Spleen (tissue), 11 donors: ENCODE measurements around the gene VEGFB. TPM values are rescaled to one million over a fixed set of nuclear protein-coding genes. Genes with fewer than 3 reads are reported as not detected.

ENCODE experiments used
- DNase-seq: peaks from one replicate; pipeline ENCODE4 v3.0.0-alpha.2; 2020
- H3K27ac ChIP-seq, 8 donors: fragments of 200-600 bp; sonication (generic) in 7 of 8; 1 replicate in 4 of 8; 2 replicates in 4 of 8; pipeline versions ENCODE4 v1.5.0 to v1.8.0; 2016 to 2021; ENCODE audit warnings: inconsistent platforms in 4 of 8, mild to moderate bottlenecking in 4 of 8, moderate library complexity in 1 of 8
- H3K27me3 ChIP-seq, 7 donors: fragments of 200-600 bp; sonication (generic) in 6 of 7; replicated peaks in 1 of 7; 1 replicate in 4 of 7; 2 replicates in 3 of 7; pipeline versions ENCODE4 v1.5.0 to v1.8.0; 2016 to 2021; ENCODE audit warnings: inconsistent platforms in 3 of 7, mild to moderate bottlenecking in 1 of 7
- H3K36me3 ChIP-seq, 6 donors: fragments of 200-600 bp; sonication (generic) in 5 of 6; 1 replicate in 4 of 6; 2 replicates in 2 of 6; pipeline versions ENCODE4 v1.5.0 to v1.8.0; 2016 to 2021; ENCODE audit warnings: inconsistent platforms in 2 of 6
- H3K4me1 ChIP-seq, 6 donors: fragments of 200-600 bp; sonication (generic) in 5 of 6; 1 replicate in 3 of 6; 2 replicates in 3 of 6; pipeline versions ENCODE4 v1.5.0 to v1.8.0; 2016 to 2021; ENCODE audit warnings: inconsistent platforms in 3 of 6
- H3K4me3 ChIP-seq, 8 donors: fragments of 200-600 bp; sonication (generic) in 7 of 8; 1 replicate in 4 of 8; 2 replicates in 4 of 8; pipeline versions ENCODE4 v1.5.0 to v1.8.0; 2016 to 2021; ENCODE audit warnings: inconsistent platforms in 4 of 8, mild to moderate bottlenecking in 4 of 8, moderate library complexity in 2 of 8
- H3K9me3 ChIP-seq, 8 donors: fragments of 200-600 bp; sonication (generic) in 7 of 8; 1 replicate in 4 of 8; 2 replicates in 4 of 8; pipeline versions ENCODE4 v1.5.0 to v1.8.0; 2016 to 2021; ENCODE audit warnings: inconsistent platforms in 4 of 8
- CTCF ChIP-seq, 11 experiments: fragments of 200-600 bp in 7 of 11; fragments of 450-650 bp in 4 of 11; sonication (generic) in 4 of 11; IDR thresholded peaks in 8 of 11; conservative IDR thresholded peaks in 3 of 11; 1 replicate in 7 of 11; 2 replicates in 4 of 11; pipeline versions ENCODE4 v1.4.0 to v1.8.0; 2016 to 2021; ENCODE audit warnings: antibody characterized with exemption in 11 of 11, inconsistent platforms in 4 of 11, mild to moderate bottlenecking in 1 of 11
- POLR2A ChIP-seq, 3 donors: fragments of 450-650 bp; IDR thresholded peaks; one replicate each; pipeline ENCODE4 v1.5.1; 2017; ENCODE audit warnings: antibody characterized with exemption in 3 of 3, mild to moderate bottlenecking in 1 of 3
- POLR2AphosphoS5 ChIP-seq, 3 donors: sonication (generic); formaldehyde crosslinking; IDR thresholded peaks; one replicate each; pipeline ENCODE4 v1.5.1; 2017; ENCODE audit warnings: antibody characterized with exemption in 3 of 3
- WGBS, 5 donors: extraction: QIAGEN DNeasy Blood & Tissue Kit in 3 of 5; methylation state at CpG; one replicate each; pipeline versions ENCODE4 v1.1.5 to v1.1.7; 2013 to 2018; 5-methylcytosine and 5-hydroxymethylcytosine counted together
- intact Hi-C: fragments of 100-400 bp; cut with DNase I; formaldehyde crosslinking; loops from one replicate; pipeline ENCODE4 v1.15.0; 2023; ENCODE audit warnings: low total_unique reads
- polyA plus RNA-seq, 3 donors: library from polyadenylated mRNA; stranded (reverse); fragments of 200-250 nt; gene quantifications; one replicate each; pipeline ENCODE4 v1.2.1, GENCODE V29; 2013
- total RNA-seq, 7 donors: library from RNA; depleted of rRNA in 3 of 7; stranded (reverse); fragments of >200 nt in 3 of 7; fragmentation: NEBNext Ultra II Directional in 4 of 7; extraction: Animal tissue kit (Norgen Biotek cat#: 25700) in 4 of 7; gene quantifications; one replicate each; pipeline versions ENCODE4 v1.1.0 to v1.2.1, GENCODE V29; 2016 to 2021
- donor health status: healthy with polysubstance abuse.
- donor health status: DM: no; HTN: no; CAD: no; lungs with moderate emphysema.
- donor health status: DM: no; HTN: no; CAD: no.
- donor health status: Bipolar disorder and iron deficiency.
- donor health status: healthy.
- donor health status: DM: no; HTN: no; CAD: no.
- donor health status: DM: yes; HTN: yes; CAD: no.

Gene VEGFB
- total and polyA plus RNA-seq, 10 donors: 38.3 to 103 (median 84.4) TPM

GRCh38 chr11:64251016-64251752 is 16.8 kb downstream of the VEGFB start, which contains the start of gene PLCB3:
TSS of gene PLCB3 (plus strand) at chr11:64251530. CDS start at chr11:64251650, 120 bp downstream.
- Histone ChIP-seq H3K9me3 (no peaks in the 10 kb centered on the region), H3K4me3 (peak within 1 kb of the TSS; percentile 62 to 96 (median 80)), H3K4me1 (peaks cover 9 to 77% (median 50%) of the 10 kb centered on the region in 6 donors), H3K27ac (peak within 1 kb of the TSS in 6 of 8 donors; percentile 64 to 85 (median 78)), H3K27me3 (no peaks in the 10 kb centered on the region), H3K36me3 (peaks cover 0 to 21% (median 11%) of the 10 kb centered on the region in 6 donors)
- 0 to 1% (median 1%) methylated on average over 9 to 75 of the region's 75 CpGs for WGBS, 5 donors
- DNase-seq: peak; percentile 92
- TF ChIP-seq POLR2A (IDR thresholded peaks at IDR 0.05) (no peak), CTCF (IDR thresholded peaks at IDR 0.05 in 8 of 11, conservative IDR thresholded peaks at IDR 0.05 in 3 of 11) (peak; percentile 76 to 97 (median 90)), POLR2AphosphoS5 (IDR thresholded peaks at IDR 0.05) (peak; percentile 13 to 67 (median 62))
- intact Hi-C loops: no loop called here

DNA sequence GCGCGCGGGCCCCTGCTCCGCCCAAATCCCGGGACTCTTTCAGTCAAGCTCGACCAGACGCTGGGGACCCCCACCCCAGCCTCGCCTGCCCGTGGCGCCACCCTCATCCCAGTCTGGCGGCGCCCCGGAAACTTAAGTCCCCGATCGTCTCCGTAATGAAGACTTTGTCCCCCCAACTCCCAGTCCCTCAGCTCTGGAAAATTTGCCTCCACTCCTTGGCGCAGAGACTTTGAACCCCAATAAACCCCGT is 17.3 kb downstream of the VEGFB start:
- TF ChIP-seq CTCF (IDR thresholded peaks at IDR 0.05 in 8 of 11, conservative IDR thresholded peaks at IDR 0.05 in 3 of 11) (no peak), POLR2AphosphoS5 (IDR thresholded peaks at IDR 0.05) (no peak), POLR2A (IDR thresholded peaks at IDR 0.05) (no peak)
- Histone ChIP-seq H3K36me3 (peaks cover 0 to 26% (median 16%) of the 10 kb centered on the region in 6 donors), H3K9me3 (no peaks in the 10 kb centered on the region), H3K4me3 (peak overlapping the region; percentile 62 to 96 (median 80)), H3K27ac (peak overlapping the region in 6 of 8 donors; percentile 64 to 85 (median 78)), H3K27me3 (no peaks in the 10 kb centered on the region), H3K4me1 (peaks cover 9 to 75% (median 50%) of the 10 kb centered on the region in 6 donors)
- no peak for DNase-seq
- WGBS, 5 donors: 0 to 4% (median 2%) methylated on average over 13 to 18 of the region's 18 CpGs
- intact Hi-C loops: no loop called here

- Histone ChIP-seq H3K36me3 (peaks cover 0 to 32% (median 19%) of the 10 kb centered on the region in 6 donors), H3K4me3 (peak overlapping the region; percentile 62 to 96 (median 80)), H3K9me3 (no peaks in the 10 kb centered on the region), H3K27ac (peak overlapping the region in 5 of 8 donors; percentile 64 to 85 (median 82)), H3K27me3 (no peaks in the 10 kb centered on the region), H3K4me1 (peaks cover 9 to 71% (median 45%) of the 10 kb centered on the region in 6 donors)
- no peak for DNase-seq
- TF ChIP-seq CTCF (IDR thresholded peaks at IDR 0.05 in 8 of 11, conservative IDR thresholded peaks at IDR 0.05 in 3 of 11): peak in 5 of 11 experiments; percentile 23 to 45 (median 34)
- TF ChIP-seq POLR2A (IDR thresholded peaks at IDR 0.05): no peak
- TF ChIP-seq POLR2AphosphoS5 (IDR thresholded peaks at IDR 0.05): peak in 1 of 3 donors; percentile 19
- WGBS, 5 donors: 5 to 6% (median 6%) methylated on average over 23 of the region's 23 CpGs
- intact Hi-C loops: no loop called here
Measured at GRCh38 chr11:64252003-64252872, 17.9 kb downstream of the VEGFB start.
